ENCODE measurements around the gene ZBTB12.
"Not testable (repeated sequence)": the region's sequence is repeated elsewhere in the genome, so short reads cannot be mapped to it uniquely, and the experiment has no call there.

The ZBTB12 gene

GRCh38 chr6:31901953-31902643 lies at the start of gene ZBTB12:
Gene ZBTB12, minus strand, starts transcription at chr6:31902086. Its CDS starts 781 bp downstream, at chr6:31901305.
- DNase-seq (ENCODE audit: low spot score), result peak; percentile 97

- DNase-seq (ENCODE audit: low spot score), result no peak
These were observed 48.2 kb upstream of the ZBTB12 start for GRCh38 chr6:31949926-31950548.

- no peak for DNase-seq (ENCODE audit: low spot score)
These were observed 47.0 kb upstream of the ZBTB12 start for GRCh38 chr6:31948753-31949413.

- DNase-seq (ENCODE audit: low spot score), result no peak
These were observed 46.4 kb upstream of the ZBTB12 start for GRCh38 chr6:31948306-31948705.

- DNase-seq (ENCODE audit: low spot score), result no peak
These were observed 46.0 kb upstream of the ZBTB12 start for GRCh38 chr6:31947864-31948263.

GRCh38 chr6:31947070-31947675 lies 45.3 kb upstream of the ZBTB12 start:
- no peak for DNase-seq (ENCODE audit: low spot score)

GRCh38 chr6:31946370-31946885 lies 44.5 kb upstream of the ZBTB12 start:
- DNase-seq (ENCODE audit: low spot score), result no peak

GRCh38 chr6:31945507-31946369 lies 43.9 kb upstream of the ZBTB12 start, which contains the start of gene CFB:
Gene CFB, plus strand, starts transcription at chr6:31946095. Its CDS starts 127 bp downstream, at chr6:31946222.
- no peak for DNase-seq (ENCODE audit: low spot score)

GRCh38 chr6:31945154-31945506 lies 43.2 kb upstream of the ZBTB12 start:
- no peak for DNase-seq (ENCODE audit: low spot score)

GRCh38 chr6:31943742-31944141 lies 41.9 kb upstream of the ZBTB12 start:
- DNase-seq (ENCODE audit: low spot score), result no peak

- no peak for DNase-seq (ENCODE audit: low spot score)
These were observed 38.4 kb upstream of the ZBTB12 start for GRCh38 chr6:31940256-31940664.

GRCh38 chr6:31935823-31936222 lies 33.9 kb upstream of the ZBTB12 start:
- DNase-seq (ENCODE audit: low spot score), result no peak

- no peak for DNase-seq (ENCODE audit: low spot score)
These were observed 33.1 kb upstream of the ZBTB12 start for GRCh38 chr6:31935021-31935420.

GRCh38 chr6:31933537-31933936 lies 31.7 kb upstream of the ZBTB12 start:
- no peak for DNase-seq (ENCODE audit: low spot score)

- DNase-seq (ENCODE audit: low spot score), result not testable (repeated sequence)
These were observed 30.3 kb upstream of the ZBTB12 start for GRCh38 chr6:31932137-31932536.

- DNase-seq (ENCODE audit: low spot score), result no peak
These were observed 29.1 kb upstream of the ZBTB12 start for GRCh38 chr6:31930962-31931361.

- no peak for DNase-seq (ENCODE audit: low spot score)
These were observed 26.7 kb upstream of the ZBTB12 start for GRCh38 chr6:31928672-31928939.

GRCh38 chr6:31927863-31928671 lies 26.2 kb upstream of the ZBTB12 start:
- DNase-seq (ENCODE audit: low spot score), result no peak

- no peak for DNase-seq (ENCODE audit: low spot score)
These were observed 25.5 kb upstream of the ZBTB12 start, which contains the start of gene C2 for GRCh38 chr6:31927242-31927862. Gene C2, plus strand, starts transcription at chr6:31927717. Its CDS starts 36 bp downstream, at chr6:31927753.

GRCh38 chr6:31922942-31923341 lies 21.1 kb upstream of the ZBTB12 start:
- DNase-seq (ENCODE audit: low spot score), result no peak
